Sigmoid colon (tissue), 4 donors: ENCODE measurements around the gene GOLGA6L7.

Source experiments
- CTCF ChIP-seq, 4 experiments: fragments of 450-650 bp in 3 of 4; fragments of 200-600 bp in 1 of 4; IDR thresholded peaks; one replicate each; pipeline ENCODE4 v1.5.1; 2016 to 2019; ENCODE audit warnings: antibody characterized with exemption in 4 of 4, mild to moderate bottlenecking in 3 of 4, moderate library complexity in 2 of 4
- EP300 ChIP-seq, 4 donors: sonication (generic); formaldehyde crosslinking; IDR thresholded peaks; one replicate each; pipeline ENCODE4 v1.6.1; 2017; ENCODE audit warnings: antibody characterized with exemption in 4 of 4
- POLR2A ChIP-seq, 2 donors: fragments of 450-650 bp; IDR thresholded peaks; one replicate each; pipeline ENCODE4 v1.6.1; 2016; ENCODE audit warnings: antibody characterized with exemption in 2 of 2, mild to moderate bottlenecking in 2 of 2, moderate library complexity in 2 of 2
- POLR2AphosphoS5 ChIP-seq, 4 donors: sonication (generic); formaldehyde crosslinking; IDR thresholded peaks; one replicate each; pipeline ENCODE4 v1.6.1; 2017; ENCODE audit warnings: antibody characterized with exemption in 4 of 4

- TF ChIP-seq CTCF (IDR thresholded peaks at IDR 0.05) (no peak), POLR2A (IDR thresholded peaks at IDR 0.05) (no peak), POLR2AphosphoS5 (IDR thresholded peaks at IDR 0.05) (no peak), EP300 (IDR thresholded peaks at IDR 0.05) (no peak)
These were observed 31.1 kb upstream of the GOLGA6L7 start for GRCh38 chr15:28879551-28879950.
